Activated B cell treated with CpG ODN at 0.5 μM for 24 hours (primary cell): Measurements from ENCODE around the gene CISTR. TPM values are rescaled to one million over a fixed set of nuclear protein-coding genes. Genes with fewer than 3 reads are reported as not detected.
A peak's percentile ranks its signal among the peaks of the same experiment; 100 is the strongest.

ENCODE experiments used
- ATAC-seq: fragments of 200-7000 bp; cut with Tn5 transposase; one replicate; pipeline ENCODE4 v1.10.0; 2021; ENCODE audit warnings: low read depth, mild to moderate bottlenecking, moderate library complexity
- CTCF ChIA-PET: fragments of 350-600 bp; sonication (Branson Sonifier 250); formaldehyde crosslinking; loops from one replicate; lab custom pipeline; 2021; ENCODE audit warnings: antibody characterized with exemption; lab: Charles Lee
- POLR2A ChIA-PET: fragments of 350-600 bp; sonication (Branson Sonifier 250); formaldehyde crosslinking; loops from one replicate; lab custom pipeline; 2021; ENCODE audit warnings: antibody characterized with exemption; lab: Charles Lee
- DNase-seq: peaks from one replicate; pipeline ENCODE4 v3.0.0; 2022
- H3K27ac Mint-ChIP-seq: one replicate; pipeline ENCODE4 v1.8.0; 2020; ENCODE audit warnings: mixed read lengths
- H3K27me3 Mint-ChIP-seq: one replicate; pipeline ENCODE4 v1.8.0; 2021; ENCODE audit warnings: mixed read lengths
- H3K36me3 Mint-ChIP-seq: one replicate; pipeline ENCODE4 v1.8.0; 2021; ENCODE audit warnings: low read depth, mixed read lengths
- H3K4me1 Mint-ChIP-seq: one replicate; pipeline ENCODE4 v1.8.0; 2021; ENCODE audit warnings: mixed read lengths
- H3K4me3 Mint-ChIP-seq: one replicate; pipeline ENCODE4 v1.8.0; 2020; ENCODE audit warnings: mild to moderate bottlenecking, mixed read lengths
- H3K9me3 Mint-ChIP-seq: one replicate; pipeline ENCODE4 v1.8.0; 2020; ENCODE audit warnings: mixed read lengths
- intact Hi-C: fragments of 100-400 bp; cut with micrococcal nuclease; formaldehyde crosslinking; loops from one replicate; pipeline ENCODE4 v1.15.1; 2024
- total RNA-seq: library from RNA; stranded (reverse); gene quantifications from 2 replicates; pipeline ENCODE4 v1.2.3, GENCODE V29; 2022
- TF ChIP-seq, protein P1 (sequence below): fragments of 200-600 bp; IDR thresholded peaks from one replicate; pipeline ENCODE4 v1.8.0; 2022; ENCODE audit warnings: antibody characterized with exemption, mild to moderate bottlenecking

CISTR gene
- total RNA-seq, 1 donor from 2014 or later, result not detected

- no peak for DNase-seq
- ChIA-PET POLR2A (interaction anchor here (0.7 to 1.9 kb wide), 4 partner anchors 9 to 76 kb away, joined by 3 to 4 read pairs (median 4); partner anchors contain the start of gene ATP5MC2), CTCF (interaction anchor here (1.5 kb wide), 1 partner anchor 9 kb away, joined by 5 read pairs; no protein-coding TSS in a partner anchor)
- H3K27me3 Mint-ChIP-seq, result peaks cover 2% of the 10 kb centered on the region
- ATAC-seq, result no peak
- H3K4me1 Mint-ChIP-seq, result peaks cover 14% of the 10 kb centered on the region
- TF ChIP-seq, protein P1, sequence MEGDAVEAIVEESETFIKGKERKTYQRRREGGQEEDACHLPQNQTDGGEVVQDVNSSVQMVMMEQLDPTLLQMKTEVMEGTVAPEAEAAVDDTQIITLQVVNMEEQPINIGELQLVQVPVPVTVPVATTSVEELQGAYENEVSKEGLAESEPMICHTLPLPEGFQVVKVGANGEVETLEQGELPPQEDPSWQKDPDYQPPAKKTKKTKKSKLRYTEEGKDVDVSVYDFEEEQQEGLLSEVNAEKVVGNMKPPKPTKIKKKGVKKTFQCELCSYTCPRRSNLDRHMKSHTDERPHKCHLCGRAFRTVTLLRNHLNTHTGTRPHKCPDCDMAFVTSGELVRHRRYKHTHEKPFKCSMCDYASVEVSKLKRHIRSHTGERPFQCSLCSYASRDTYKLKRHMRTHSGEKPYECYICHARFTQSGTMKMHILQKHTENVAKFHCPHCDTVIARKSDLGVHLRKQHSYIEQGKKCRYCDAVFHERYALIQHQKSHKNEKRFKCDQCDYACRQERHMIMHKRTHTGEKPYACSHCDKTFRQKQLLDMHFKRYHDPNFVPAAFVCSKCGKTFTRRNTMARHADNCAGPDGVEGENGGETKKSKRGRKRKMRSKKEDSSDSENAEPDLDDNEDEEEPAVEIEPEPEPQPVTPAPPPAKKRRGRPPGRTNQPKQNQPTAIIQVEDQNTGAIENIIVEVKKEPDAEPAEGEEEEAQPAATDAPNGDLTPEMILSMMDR, result no peak
- intact Hi-C loops, result loop anchor here (10.0 kb wide), 2 partner anchors 253 to 1903 kb away; partner anchors contain the start of genes HOXC8 and HOXC9
- no peaks in the 10 kb centered on the region for H3K9me3 Mint-ChIP-seq
- no peak overlapping the region for H3K27ac Mint-ChIP-seq
- H3K4me3 Mint-ChIP-seq, result no peak overlapping the region
- no peaks in the 10 kb centered on the region for H3K36me3 Mint-ChIP-seq
Observed at GRCh38 chr12:53752192-53752601, 418 bp upstream of the CISTR start.

DNA sequence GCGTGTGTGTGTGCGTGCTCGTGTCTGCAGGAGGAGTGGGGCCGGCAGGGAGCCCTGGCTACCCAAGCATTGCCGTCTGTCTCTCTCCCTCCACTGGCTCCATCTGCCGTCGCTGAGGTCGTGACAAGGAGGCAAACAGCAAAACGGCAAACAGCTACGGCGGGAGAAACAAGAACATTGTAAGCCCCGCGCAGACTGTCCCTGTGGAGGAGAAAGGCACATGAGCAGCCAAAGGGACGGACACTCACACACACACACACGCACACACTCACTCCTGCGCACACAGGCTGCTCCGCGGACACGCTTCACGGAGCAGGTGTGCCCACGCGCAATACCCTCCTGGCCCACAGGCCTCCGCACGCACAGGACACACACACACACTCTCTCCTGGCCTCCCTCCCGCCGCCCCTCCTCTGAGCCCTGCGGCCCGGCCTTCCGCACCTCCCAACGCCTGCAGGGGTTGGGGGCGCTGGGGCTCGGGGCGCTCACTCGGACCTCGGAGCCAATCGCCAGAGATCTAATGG lies 905 bp downstream of the CISTR start:
- DNase-seq (peak; percentile 44), ATAC-seq (peak; percentile 46)
- Mint-ChIP-seq H3K4me1 (peaks cover 12% of the 10 kb centered on the region), H3K27me3 (peaks cover 10% of the 10 kb centered on the region), H3K4me3 (no peak overlapping the region), H3K9me3 (no peaks in the 10 kb centered on the region), H3K36me3 (no peaks in the 10 kb centered on the region), H3K27ac (no peak overlapping the region)
- ChIA-PET POLR2A (interaction anchor here (0.5 to 1.9 kb wide), 3 partner anchors 12 to 362 kb away, joined by 3 to 4 read pairs (median 4); no protein-coding TSS in a partner anchor), CTCF (interaction anchor here (1.5 kb wide), 1 partner anchor 8 kb away, joined by 5 read pairs; no protein-coding TSS in a partner anchor)
- intact Hi-C loops, result loop anchor here (1.0 to 10.0 kb wide), 3 partner anchors 24 to 1904 kb away; partner anchors contain the start of genes CALCOCO1, HOXC8 and HOXC9
- TF ChIP-seq, protein P1, result no peak

- intact Hi-C loops, result loop anchor here (5.0 to 10.0 kb wide), 3 partner anchors 255 to 1905 kb away; partner anchors contain the start of genes HOXC8 and HOXC9
- CTCF ChIA-PET, result no interaction called here
- DNase-seq (no peak), ATAC-seq (no peak)
- POLR2A ChIA-PET, result interaction anchor here (0.6 to 1.9 kb wide), 2 partner anchors 11 to 18 kb away, joined by 4 to 5 read pairs; no protein-coding TSS in a partner anchor
- Mint-ChIP-seq H3K9me3 (no peaks in the 10 kb centered on the region), H3K27me3 (peaks cover 16% of the 10 kb centered on the region), H3K36me3 (no peaks in the 10 kb centered on the region), H3K4me3 (no peak overlapping the region), H3K4me1 (peaks cover 12% of the 10 kb centered on the region), H3K27ac (no peak overlapping the region)
- TF ChIP-seq, protein P1, result no peak
Observed at GRCh38 chr12:53749986-53750811, 1.6 kb downstream of the CISTR start.

- Mint-ChIP-seq H3K36me3 (no peaks in the 10 kb centered on the region), H3K4me1 (peaks cover 17% of the 10 kb centered on the region), H3K9me3 (no peaks in the 10 kb centered on the region), H3K27ac (no peak overlapping the region), H3K4me3 (no peak overlapping the region), H3K27me3 (peaks cover 30% of the 10 kb centered on the region)
- intact Hi-C loops, result loop anchor here (5.0 kb wide), 1 partner anchor 444 kb away; no protein-coding TSS in a partner anchor
- ChIA-PET POLR2A (no interaction called here), CTCF (interaction anchor here (1.4 to 6.2 kb wide), 4 partner anchors 8 to 45 kb away, joined by 4 to 138 read pairs (median 90); partner anchors contain the start of gene CALCOCO1)
- TF ChIP-seq, protein P1, result no peak
- DNase-seq, result no peak
- ATAC-seq, result no peak
Observed at GRCh38 chr12:53748072-53748840, 3.5 kb downstream of the CISTR start.
